ENCODE results near the gene SNX17. TPM values are rescaled to one million over a fixed set of nuclear protein-coding genes. Genes with fewer than 3 reads are reported as not detected.

Gene SNX17
- total and polyA plus RNA-seq, 2 of the 13 experiments (the other 11 are each of a cell fraction or from before 2014, with no cell fraction given), result 75.0 to 109 TPM

DNA sequence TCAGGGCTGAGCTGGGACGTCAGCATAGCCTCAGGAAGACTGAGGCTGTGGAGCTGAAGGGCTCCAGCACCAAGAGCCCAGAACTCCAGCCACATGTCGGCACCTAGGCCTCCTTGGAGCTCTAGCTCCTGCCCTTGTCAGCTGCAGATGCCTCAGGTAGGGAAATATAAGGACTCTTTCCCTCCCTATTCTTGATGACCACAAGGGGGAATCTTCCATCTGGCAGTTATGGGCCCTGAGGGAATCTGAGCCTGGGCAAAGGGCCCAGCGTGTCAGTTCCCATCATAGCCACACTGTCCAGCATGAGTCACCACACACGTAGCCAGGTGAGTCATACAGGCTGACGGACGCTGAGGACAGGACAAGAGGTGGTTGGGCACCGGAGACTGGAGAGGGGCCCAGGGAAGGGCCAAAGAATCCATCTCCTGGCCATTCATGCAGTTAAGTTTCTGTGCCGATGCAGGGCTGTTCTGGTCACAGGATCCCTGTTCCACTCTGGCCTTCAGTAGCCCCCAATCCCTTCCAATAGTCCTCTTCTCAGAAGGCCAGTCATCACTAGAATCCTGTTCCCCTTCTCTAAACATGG lies 49.4 kb upstream of the SNX17 start (continued):
- TF ChIP-seq, protein P1, sequence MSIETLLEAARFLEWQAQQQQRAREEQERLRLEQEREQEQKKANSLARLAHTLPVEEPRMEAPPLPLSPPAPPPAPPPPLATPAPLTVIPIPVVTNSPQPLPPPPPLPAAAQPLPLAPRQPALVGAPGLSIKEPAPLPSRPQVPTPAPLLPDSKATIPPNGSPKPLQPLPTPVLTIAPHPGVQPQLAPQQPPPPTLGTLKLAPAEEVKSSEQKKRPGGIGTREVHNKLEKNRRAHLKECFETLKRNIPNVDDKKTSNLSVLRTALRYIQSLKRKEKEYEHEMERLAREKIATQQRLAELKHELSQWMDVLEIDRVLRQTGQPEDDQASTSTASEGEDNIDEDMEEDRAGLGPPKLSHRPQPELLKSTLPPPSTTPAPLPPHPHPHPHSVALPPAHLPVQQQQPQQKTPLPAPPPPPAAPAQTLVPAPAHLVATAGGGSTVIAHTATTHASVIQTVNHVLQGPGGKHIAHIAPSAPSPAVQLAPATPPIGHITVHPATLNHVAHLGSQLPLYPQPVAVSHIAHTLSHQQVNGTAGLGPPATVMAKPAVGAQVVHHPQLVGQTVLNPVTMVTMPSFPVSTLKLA (IDR thresholded peaks at IDR 0.05), result peak; percentile 74
- TF ChIP-seq ZNF446 (CRISPR knock-in tag; IDR thresholded peaks at IDR 0.05) (no peak), NR2C2 (CRISPR knock-in tag; IDR thresholded peaks at IDR 0.05; ENCODE audit: borderline replicate concordance) (peak; percentile 50; the same call in 1 of the 2 replicates), FOXO1 (CRISPR knock-in tag; IDR thresholded peaks at IDR 0.05) (no peak; the same call in none of the 2 replicates), LCORL (IDR thresholded peaks at IDR 0.05) (no peak), LCORL (CRISPR knock-in tag; IDR thresholded peaks at IDR 0.05) (peak; percentile 94; the same call in 1 of the 2 replicates), ATF1 (CRISPR knock-in tag; IDR thresholded peaks at IDR 0.05) (peak; percentile 82), RFXAP (CRISPR knock-in tag; IDR thresholded peaks at IDR 0.05; ENCODE audit: borderline replicate concordance) (peak; percentile 24; the same call in 1 of the 2 replicates), MIER2 (CRISPR knock-in tag; IDR thresholded peaks at IDR 0.05) (peak; percentile 70; the same call in 1 of the 2 replicates), NRL (CRISPR knock-in tag; IDR thresholded peaks at IDR 0.05; ENCODE audit: borderline replicate concordance) (peak; percentile 82; the same call in 1 of the 2 replicates), KLF16 (CRISPR knock-in tag; IDR thresholded peaks at IDR 0.05) (peak in 1 of 2 experiments; percentile 84; a peak in 2 of 4 replicates), CEBPG (CRISPR knock-in tag; IDR thresholded peaks at IDR 0.05) (peak; percentile 61; the same call in 1 of the 2 replicates), NFYC (CRISPR knock-in tag; IDR thresholded peaks at IDR 0.05) (peak; percentile 32; the same call in 1 of the 2 replicates), MXD4 (CRISPR knock-in tag; IDR thresholded peaks at IDR 0.05) (peak; percentile 89)
- TF ChIP-seq, protein P2, sequence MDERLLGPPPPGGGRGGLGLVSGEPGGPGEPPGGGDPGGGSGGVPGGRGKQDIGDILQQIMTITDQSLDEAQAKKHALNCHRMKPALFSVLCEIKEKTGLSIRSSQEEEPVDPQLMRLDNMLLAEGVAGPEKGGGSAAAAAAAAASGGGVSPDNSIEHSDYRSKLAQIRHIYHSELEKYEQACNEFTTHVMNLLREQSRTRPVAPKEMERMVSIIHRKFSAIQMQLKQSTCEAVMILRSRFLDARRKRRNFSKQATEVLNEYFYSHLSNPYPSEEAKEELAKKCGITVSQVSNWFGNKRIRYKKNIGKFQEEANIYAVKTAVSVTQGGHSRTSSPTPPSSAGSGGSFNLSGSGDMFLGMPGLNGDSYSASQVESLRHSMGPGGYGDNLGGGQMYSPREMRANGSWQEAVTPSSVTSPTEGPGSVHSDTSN (CRISPR knock-in tag; IDR thresholded peaks at IDR 0.05), result peak; percentile 75
- TF ChIP-seq, protein P3, sequence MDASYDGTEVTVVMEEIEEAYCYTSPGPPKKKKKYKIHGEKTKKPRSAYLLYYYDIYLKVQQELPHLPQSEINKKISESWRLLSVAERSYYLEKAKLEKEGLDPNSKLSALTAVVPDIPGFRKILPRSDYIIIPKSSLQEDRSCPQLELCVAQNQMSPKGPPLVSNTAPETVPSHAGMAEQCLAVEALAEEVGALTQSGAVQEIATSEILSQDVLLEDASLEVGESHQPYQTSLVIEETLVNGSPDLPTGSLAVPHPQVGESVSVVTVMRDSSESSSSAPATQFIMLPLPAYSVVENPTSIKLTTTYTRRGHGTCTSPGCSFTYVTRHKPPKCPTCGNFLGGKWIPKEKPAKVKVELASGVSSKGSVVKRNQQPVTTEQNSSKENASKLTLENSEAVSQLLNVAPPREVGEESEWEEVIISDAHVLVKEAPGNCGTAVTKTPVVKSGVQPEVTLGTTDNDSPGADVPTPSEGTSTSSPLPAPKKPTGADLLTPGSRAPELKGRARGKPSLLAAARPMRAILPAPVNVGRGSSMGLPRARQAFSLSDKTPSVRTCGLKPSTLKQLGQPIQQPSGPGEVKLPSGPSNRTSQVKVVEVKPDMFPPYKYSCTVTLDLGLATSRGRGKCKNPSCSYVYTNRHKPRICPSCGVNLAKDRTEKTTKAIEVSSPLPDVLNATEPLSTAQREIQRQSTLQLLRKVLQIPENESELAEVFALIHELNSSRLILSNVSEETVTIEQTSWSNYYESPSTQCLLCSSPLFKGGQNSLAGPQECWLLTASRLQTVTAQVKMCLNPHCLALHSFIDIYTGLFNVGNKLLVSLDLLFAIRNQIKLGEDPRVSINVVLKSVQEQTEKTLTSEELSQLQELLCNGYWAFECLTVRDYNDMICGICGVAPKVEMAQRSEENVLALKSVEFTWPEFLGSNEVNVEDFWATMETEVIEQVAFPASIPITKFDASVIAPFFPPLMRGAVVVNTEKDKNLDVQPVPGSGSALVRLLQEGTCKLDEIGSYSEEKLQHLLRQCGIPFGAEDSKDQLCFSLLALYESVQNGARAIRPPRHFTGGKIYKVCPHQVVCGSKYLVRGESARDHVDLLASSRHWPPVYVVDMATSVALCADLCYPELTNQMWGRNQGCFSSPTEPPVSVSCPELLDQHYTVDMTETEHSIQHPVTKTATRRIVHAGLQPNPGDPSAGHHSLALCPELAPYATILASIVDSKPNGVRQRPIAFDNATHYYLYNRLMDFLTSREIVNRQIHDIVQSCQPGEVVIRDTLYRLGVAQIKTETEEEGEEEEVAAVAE (CRISPR knock-in tag; IDR thresholded peaks at IDR 0.05; ENCODE audit: borderline replicate concordance), result peak; percentile 58
- TF ChIP-seq, protein P4, sequence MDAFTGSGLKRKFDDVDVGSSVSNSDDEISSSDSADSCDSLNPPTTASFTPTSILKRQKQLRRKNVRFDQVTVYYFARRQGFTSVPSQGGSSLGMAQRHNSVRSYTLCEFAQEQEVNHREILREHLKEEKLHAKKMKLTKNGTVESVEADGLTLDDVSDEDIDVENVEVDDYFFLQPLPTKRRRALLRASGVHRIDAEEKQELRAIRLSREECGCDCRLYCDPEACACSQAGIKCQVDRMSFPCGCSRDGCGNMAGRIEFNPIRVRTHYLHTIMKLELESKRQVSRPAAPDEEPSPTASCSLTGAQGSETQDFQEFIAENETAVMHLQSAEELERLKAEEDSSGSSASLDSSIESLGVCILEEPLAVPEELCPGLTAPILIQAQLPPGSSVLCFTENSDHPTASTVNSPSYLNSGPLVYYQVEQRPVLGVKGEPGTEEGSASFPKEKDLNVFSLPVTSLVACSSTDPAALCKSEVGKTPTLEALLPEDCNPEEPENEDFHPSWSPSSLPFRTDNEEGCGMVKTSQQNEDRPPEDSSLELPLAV (CRISPR knock-in tag; conservative IDR thresholded peaks at IDR 0.05; ENCODE audit: low read depth), result no peak
- TF ChIP-seq, protein P5, sequence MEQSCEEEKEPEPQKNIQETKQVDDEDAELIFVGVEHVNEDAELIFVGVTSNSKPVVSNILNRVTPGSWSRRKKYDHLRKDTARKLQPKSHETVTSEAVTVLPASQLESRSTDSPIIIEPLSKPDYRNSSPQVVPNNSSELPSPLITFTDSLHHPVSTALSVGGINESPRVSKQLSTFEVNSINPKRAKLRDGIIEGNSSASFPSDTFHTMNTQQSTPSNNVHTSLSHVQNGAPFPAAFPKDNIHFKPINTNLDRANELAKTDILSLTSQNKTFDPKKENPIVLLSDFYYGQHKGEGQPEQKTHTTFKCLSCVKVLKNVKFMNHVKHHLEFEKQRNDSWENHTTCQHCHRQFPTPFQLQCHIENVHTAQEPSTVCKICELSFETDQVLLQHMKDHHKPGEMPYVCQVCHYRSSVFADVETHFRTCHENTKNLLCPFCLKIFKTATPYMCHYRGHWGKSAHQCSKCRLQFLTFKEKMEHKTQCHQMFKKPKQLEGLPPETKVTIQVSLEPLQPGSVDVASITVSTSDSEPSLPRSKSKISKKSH (CRISPR knock-in tag; IDR thresholded peaks at IDR 0.05; ENCODE audit: borderline replicate concordance), result peak; percentile 86

All from HepG2 (cell line).